LNCaP clone FGC (cell line): ENCODE results near the gene SIAH3.

ENCODE experiments used
- DNase-seq: peaks from one replicate; pipeline ENCODE4 v3.0.0-alpha.2; 2011; ENCODE audit warnings: low read depth
- H3K4me3 ChIP-seq: 2 replicates; pipeline ENCODE4 v1.5.1; 2011; ENCODE audit warnings: mild to moderate bottlenecking, low read depth, low read length, control low read depth
- CTCF ChIP-seq: IDR thresholded peaks from 2 replicates; pipeline ENCODE4 v1.5.1; 2012; ENCODE audit warnings: mild to moderate bottlenecking; ENCODE audit not compliant: control insufficient read depth, insufficient read depth; ENCODE audit errors: extremely low read depth

Gene SIAH3

GRCh38 chr13:45800485-45800884 is 51.1 kb downstream of the SIAH3 start:
- no peak for DNase-seq
- no peak for TF ChIP-seq CTCF
- H3K4me3 ChIP-seq: no peak overlapping the region

- DNase-seq: no peak
- no peak for TF ChIP-seq CTCF
Measured at GRCh38 chr13:45799451-45799850, 52.1 kb downstream of the SIAH3 start.

GRCh38 chr13:45798851-45799250 is 52.7 kb downstream of the SIAH3 start:
- no peak for TF ChIP-seq CTCF
- DNase-seq: no peak

More at GRCh38 chr13:45799451-45799850, 52.1 kb downstream of the SIAH3 start:
- no peak overlapping the region for H3K4me3 ChIP-seq

GRCh38 chr13:45796426-45797235 is 54.9 kb downstream of the SIAH3 start:
- no peak for DNase-seq
- no peak for TF ChIP-seq CTCF
- H3K4me3 ChIP-seq: no peak overlapping the region

More at GRCh38 chr13:45798851-45799250, 52.7 kb downstream of the SIAH3 start:
- H3K4me3 ChIP-seq: no peak overlapping the region

- no peak for DNase-seq
- no peak for TF ChIP-seq CTCF
- H3K4me3 ChIP-seq: no peak overlapping the region
Measured at GRCh38 chr13:45792827-45793303, 58.7 kb downstream of the SIAH3 start.

GRCh38 chr13:45788011-45788410 is 63.5 kb downstream of the SIAH3 start:
- TF ChIP-seq CTCF: no peak
- DNase-seq: no peak
- H3K4me3 ChIP-seq: no peak overlapping the region
